Progenitor cell of endocrine pancreas (in vitro differentiated cells): ENCODE results near the gene FAF1. TPM values are rescaled to one million over a fixed set of nuclear protein-coding genes. Genes with fewer than 3 reads are reported as not detected.
A peak's percentile ranks its signal among the peaks of the same experiment; 100 is the strongest.
"Not testable (repeated sequence)": the region's sequence is repeated elsewhere in the genome, so short reads cannot be mapped to it uniquely, and the experiment has no call there.

ENCODE experiments used
- DNase-seq: peaks from one replicate; pipeline ENCODE4 v3.0.0; 2021; ENCODE audit warnings: low spot score; ENCODE audit not compliant: unreplicated experiment
- H3K27ac Mint-ChIP-seq: 2 replicates; pipeline ENCODE4 v1.8.0; 2021; ENCODE audit warnings: mild to moderate bottlenecking, moderate library complexity, mixed read lengths
- H3K27me3 Mint-ChIP-seq: 2 replicates; pipeline ENCODE4 v1.8.0; 2021; ENCODE audit warnings: mixed read lengths
- H3K36me3 Mint-ChIP-seq: 2 replicates; pipeline ENCODE4 v1.8.0; 2022; ENCODE audit warnings: mixed read lengths; ENCODE audit not compliant: insufficient read depth
- H3K4me1 Mint-ChIP-seq: 2 replicates; pipeline ENCODE4 v1.8.0; 2021; ENCODE audit warnings: low read depth, mixed read lengths
- H3K4me3 Mint-ChIP-seq: 2 replicates; pipeline ENCODE4 v1.8.0; 2021; ENCODE audit warnings: low read depth, mild to moderate bottlenecking, moderate library complexity, mixed read lengths
- H3K9me3 Mint-ChIP-seq: 2 replicates; pipeline ENCODE4 v1.8.0; 2021; ENCODE audit warnings: low read depth, mixed read lengths
- total RNA-seq: library from RNA; stranded (reverse); gene quantifications from 2 replicates; pipeline ENCODE4 v1.2.1, GENCODE V29; 2021
- TF ChIP-seq, protein P1 (sequence below): fragments of 200-600 bp; sonication (generic); IDR thresholded peaks from one replicate; pipeline ENCODE4 v1.5.0; 2021; ENCODE audit warnings: antibody characterized with exemption, mild to moderate bottlenecking; ENCODE audit not compliant: unreplicated experiment

FAF1 gene
- total RNA-seq, 1 donor from 2014 or later: 49.0 TPM

GRCh38 chr1:50877641-50878040 lies 82.4 kb downstream of the FAF1 start:
- no peak overlapping the region for H3K27ac Mint-ChIP-seq
- DNase-seq: no peak
- H3K27me3 Mint-ChIP-seq: no peaks in the 10 kb centered on the region
- TF ChIP-seq, protein P1, sequence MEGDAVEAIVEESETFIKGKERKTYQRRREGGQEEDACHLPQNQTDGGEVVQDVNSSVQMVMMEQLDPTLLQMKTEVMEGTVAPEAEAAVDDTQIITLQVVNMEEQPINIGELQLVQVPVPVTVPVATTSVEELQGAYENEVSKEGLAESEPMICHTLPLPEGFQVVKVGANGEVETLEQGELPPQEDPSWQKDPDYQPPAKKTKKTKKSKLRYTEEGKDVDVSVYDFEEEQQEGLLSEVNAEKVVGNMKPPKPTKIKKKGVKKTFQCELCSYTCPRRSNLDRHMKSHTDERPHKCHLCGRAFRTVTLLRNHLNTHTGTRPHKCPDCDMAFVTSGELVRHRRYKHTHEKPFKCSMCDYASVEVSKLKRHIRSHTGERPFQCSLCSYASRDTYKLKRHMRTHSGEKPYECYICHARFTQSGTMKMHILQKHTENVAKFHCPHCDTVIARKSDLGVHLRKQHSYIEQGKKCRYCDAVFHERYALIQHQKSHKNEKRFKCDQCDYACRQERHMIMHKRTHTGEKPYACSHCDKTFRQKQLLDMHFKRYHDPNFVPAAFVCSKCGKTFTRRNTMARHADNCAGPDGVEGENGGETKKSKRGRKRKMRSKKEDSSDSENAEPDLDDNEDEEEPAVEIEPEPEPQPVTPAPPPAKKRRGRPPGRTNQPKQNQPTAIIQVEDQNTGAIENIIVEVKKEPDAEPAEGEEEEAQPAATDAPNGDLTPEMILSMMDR: no peak
- no peaks in the 10 kb centered on the region for H3K36me3 Mint-ChIP-seq
- no peak overlapping the region for H3K4me3 Mint-ChIP-seq
- H3K4me1 Mint-ChIP-seq: no peaks in the 10 kb centered on the region
- H3K9me3 Mint-ChIP-seq: no peaks in the 10 kb centered on the region

GRCh38 chr1:50873458-50874187 lies 86.4 kb downstream of the FAF1 start:
- TF ChIP-seq, protein P1: peak; percentile 64
- H3K4me1 Mint-ChIP-seq: no peaks in the 10 kb centered on the region
- H3K27me3 Mint-ChIP-seq: no peaks in the 10 kb centered on the region
- peak; percentile 12 for DNase-seq
- peak overlapping the region; percentile 61 for H3K4me3 Mint-ChIP-seq
- H3K27ac Mint-ChIP-seq: peak overlapping the region; percentile 59
- no peaks in the 10 kb centered on the region for H3K9me3 Mint-ChIP-seq
- no peaks in the 10 kb centered on the region for H3K36me3 Mint-ChIP-seq

DNA sequence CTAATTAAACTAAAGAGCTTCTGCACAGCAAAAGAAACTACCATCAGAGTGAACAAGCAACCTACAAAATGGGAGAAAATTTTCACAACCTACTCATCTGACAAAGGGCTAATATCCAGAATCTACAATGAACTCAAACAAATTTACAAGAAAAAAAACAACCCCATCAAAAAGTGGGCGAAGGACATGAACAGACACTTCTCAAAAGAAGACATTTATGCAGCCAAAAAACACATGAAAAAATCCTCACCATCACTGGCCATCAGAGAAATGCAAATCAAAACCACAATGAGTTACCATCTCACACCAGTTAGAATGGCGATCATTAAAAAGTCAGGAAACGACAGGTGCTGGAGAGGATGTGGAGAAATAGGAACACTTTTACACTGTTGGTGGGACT lies 95.2 kb downstream of the FAF1 start:
- peaks cover 26% of the 10 kb centered on the region for H3K36me3 Mint-ChIP-seq
- not testable (repeated sequence) for H3K27me3 Mint-ChIP-seq, DNase-seq, H3K27ac Mint-ChIP-seq, H3K4me1 Mint-ChIP-seq, H3K4me3 Mint-ChIP-seq
- H3K9me3 Mint-ChIP-seq: peaks cover 46% of the 10 kb centered on the region

GRCh38 chr1:50861772-50862171 lies 98.3 kb downstream of the FAF1 start:
- no peak overlapping the region for H3K27ac Mint-ChIP-seq
- H3K4me1 Mint-ChIP-seq: no peaks in the 10 kb centered on the region
- TF ChIP-seq, protein P1: no peak
- no peaks in the 10 kb centered on the region for H3K27me3 Mint-ChIP-seq
- H3K36me3 Mint-ChIP-seq: peaks cover 28% of the 10 kb centered on the region
- no peak overlapping the region for H3K4me3 Mint-ChIP-seq
- peaks cover 48% of the 10 kb centered on the region for H3K9me3 Mint-ChIP-seq
- DNase-seq: no peak

DNA sequence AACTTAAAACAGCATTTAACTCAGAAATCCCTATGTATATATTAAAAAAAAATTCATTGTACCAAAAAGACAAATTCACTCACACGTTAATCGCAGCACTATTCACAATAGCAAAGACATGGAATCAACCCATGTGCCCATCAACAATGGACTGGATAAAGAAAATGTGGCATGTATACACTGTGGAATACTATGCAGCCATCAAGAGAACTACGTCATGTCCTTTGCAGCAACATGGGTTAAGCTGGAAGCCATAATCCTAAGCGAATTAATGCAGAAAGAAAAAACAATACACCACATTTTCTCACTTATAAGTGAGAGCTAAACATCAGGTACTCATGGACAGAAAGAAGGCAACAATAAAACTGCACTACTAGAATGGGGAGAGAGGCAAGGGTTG lies 99.4 kb downstream of the FAF1 start:
- TF ChIP-seq, protein P1: no peak
- Mint-ChIP-seq H3K9me3 (peaks cover 37% of the 10 kb centered on the region), H3K36me3 (peaks cover 22% of the 10 kb centered on the region), H3K4me1 (no peaks in the 10 kb centered on the region), H3K27me3 (no peaks in the 10 kb centered on the region), H3K27ac (no peak overlapping the region), H3K4me3 (no peak overlapping the region)
- DNase-seq: no peak

DNA sequence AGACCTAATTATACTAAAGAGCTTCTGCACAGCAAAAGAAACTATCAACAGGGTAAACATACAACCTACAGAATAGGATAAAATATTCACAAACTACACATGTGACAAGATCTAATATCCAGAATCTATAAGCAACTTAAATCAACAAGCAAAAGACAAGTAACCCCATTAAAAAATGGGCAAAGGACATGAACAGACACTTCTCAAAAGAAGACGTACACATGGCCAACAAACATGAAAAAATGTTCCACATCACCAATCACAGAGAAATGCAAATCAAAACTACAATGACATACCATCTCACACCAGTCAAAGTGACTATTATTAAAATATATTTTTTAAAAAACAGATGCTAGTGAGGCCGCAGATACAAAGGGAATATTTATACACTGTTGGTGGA lies 99.8 kb downstream of the FAF1 start:
- Mint-ChIP-seq H3K36me3 (peaks cover 22% of the 10 kb centered on the region), H3K9me3 (peaks cover 37% of the 10 kb centered on the region), H3K27me3 (no peaks in the 10 kb centered on the region), H3K4me3 (no peak overlapping the region), H3K27ac (no peak overlapping the region), H3K4me1 (no peaks in the 10 kb centered on the region)
- TF ChIP-seq, protein P1: no peak
- DNase-seq: no peak
